Measurements from ENCODE around the gene CHIC1. TPM values are rescaled to one million over a fixed set of nuclear protein-coding genes. Genes with fewer than 3 reads are reported as not detected.

CHIC1 gene
- total and polyA plus RNA-seq, 2 donors (not counting 3 experiments of a cell fraction or from before 2014, with no cell fraction given), result 3.0 to 6.1 TPM

- Histone ChIP-seq H3K4me1 (ENCODE audit: control insufficient read depth, extremely low read depth, insufficient read depth, low read length) (peaks cover 13% of the 10 kb centered on the region), H3K36me3 (ENCODE audit: control insufficient read depth in 2 of 2, extremely low read depth in 1 of 2, insufficient read depth in 2 of 2, low read length in 2 of 2) (no peaks in the 10 kb centered on the region), H3K27me3 (ENCODE audit: control insufficient read depth in 2 of 2, insufficient read depth in 2 of 2, low read length in 2 of 2) (no peaks in the 10 kb centered on the region), H3K27ac (ENCODE audit: insufficient read depth, low read depth, low read length) (no peak overlapping the region), H3K4me2 (ENCODE audit: insufficient read depth, low read length) (peak overlapping the region; percentile 97), H3K4me3 (replicated peaks in 1 of 3; ENCODE audit: insufficient read depth in 1 of 3, low read depth in 1 of 3, low read length in 3 of 3) (no peak overlapping the region), H2AFZ (ENCODE audit: low read depth, low read length) (no peak overlapping the region), H4K20me1 (replicated peaks; ENCODE audit: control insufficient read depth, extremely low read depth, insufficient read depth, low read length) (no peaks in the 10 kb centered on the region), H3K9me1 (replicated peaks; ENCODE audit: control insufficient read depth, extremely low read depth, insufficient read depth, low read length) (no peaks in the 10 kb centered on the region), H3K9ac (replicated peaks; ENCODE audit: extremely low read depth, insufficient read depth, low read length) (no peak overlapping the region), H3K79me2 (ENCODE audit: control insufficient read depth, insufficient read depth, low read length) (no peaks in the 10 kb centered on the region), H3K9me3 (replicated peaks; ENCODE audit: control insufficient read depth, insufficient read depth, low read length) (no peaks in the 10 kb centered on the region)
- BruUV-seq (replicated peaks), result no TSS peak
- TF ChIP-seq MAX (IDR thresholded peaks at IDR 0.05; ENCODE audit: insufficient read depth, insufficient read length) (no peak), GATA2 (IDR thresholded peaks at IDR 0.05; ENCODE audit: insufficient read depth, insufficient read length, low read depth, low read length) (no peak), POLR2A (IDR thresholded peaks at IDR 0.05; ENCODE audit: low read depth, low read length) (no peak), CTCF (IDR thresholded peaks at IDR 0.05; ENCODE audit: extremely low read depth in 1 of 2, insufficient read depth in 1 of 2, low read depth in 1 of 2, low read length in 2 of 2) (no peak)
- ChIA-PET POLR2A (no interaction called here), CTCF (no interaction called here)
- FAIRE-seq (no peak), DNase-seq (ENCODE audit: low read depth, low spot score) (no peak)
- dilution Hi-C loops (cut with MboI; ENCODE audit: extremely low pct_ligation_motif_present, low sequenced_read_pairs), result no loop called here
- intact Hi-C loops (cut with micrococcal nuclease), result no loop called here
Measured at GRCh38 chrX:73561801-73562200, 1.2 kb upstream of the CHIC1 start.

- no peaks in the 10 kb centered on the region for H3K9me1 ChIP-seq (replicated peaks; ENCODE audit: control insufficient read depth, extremely low read depth, insufficient read depth, low read length)
- no peaks in the 10 kb centered on the region for H3K36me3 ChIP-seq (ENCODE audit: control insufficient read depth in 2 of 2, extremely low read depth in 1 of 2, insufficient read depth in 2 of 2, low read length in 2 of 2)
- peak overlapping the region; percentile 61 to 87 (median 85) for H3K4me3 ChIP-seq (replicated peaks in 1 of 3; ENCODE audit: insufficient read depth in 1 of 3, low read depth in 1 of 3, low read length in 3 of 3)
- peak overlapping the region; percentile 80 for H2AFZ ChIP-seq (ENCODE audit: low read depth, low read length)
- H3K4me2 ChIP-seq (ENCODE audit: insufficient read depth, low read length), result peak overlapping the region; percentile 97
- H3K27me3 ChIP-seq (ENCODE audit: control insufficient read depth in 2 of 2, insufficient read depth in 2 of 2, low read length in 2 of 2), result no peaks in the 10 kb centered on the region
- intact Hi-C loops (cut with micrococcal nuclease), result no loop called here
- BruUV-seq (replicated peaks), result TSS peak; percentile 51
- no peak for FAIRE-seq
- ChIA-PET CTCF (no interaction called here), POLR2A (no interaction called here)
- no peak for TF ChIP-seq GATA2 (IDR thresholded peaks at IDR 0.05; ENCODE audit: insufficient read depth, insufficient read length, low read depth, low read length)
- TF ChIP-seq JUN (IDR thresholded peaks at IDR 0.05; ENCODE audit: borderline replicate concordance, insufficient read depth, insufficient read length, low read depth), result no peak
- no peak for TF ChIP-seq POLR2A (IDR thresholded peaks at IDR 0.05; ENCODE audit: low read depth, low read length)
- TF ChIP-seq CTCF (IDR thresholded peaks at IDR 0.05; ENCODE audit: extremely low read depth in 1 of 2, insufficient read depth in 1 of 2, low read depth in 1 of 2, low read length in 2 of 2), result no peak
- TF ChIP-seq MYC (IDR thresholded peaks at IDR 0.05; ENCODE audit: low read depth, low read length), result no peak
- TF ChIP-seq POLR2AphosphoS5 (IDR thresholded peaks at IDR 0.05; ENCODE audit: insufficient read depth, low read depth, low read length), result no peak
- no peak for TF ChIP-seq MAX (IDR thresholded peaks at IDR 0.05; ENCODE audit: insufficient read depth, insufficient read length)
- H3K4me1 ChIP-seq (ENCODE audit: control insufficient read depth, extremely low read depth, insufficient read depth, low read length), result peaks cover 13% of the 10 kb centered on the region
- dilution Hi-C loops (cut with MboI; ENCODE audit: extremely low pct_ligation_motif_present, low sequenced_read_pairs), result no loop called here
- H3K9ac ChIP-seq (replicated peaks; ENCODE audit: extremely low read depth, insufficient read depth, low read length), result peak overlapping the region; percentile 88
- no peaks in the 10 kb centered on the region for H3K79me2 ChIP-seq (ENCODE audit: control insufficient read depth, insufficient read depth, low read length)
- H4K20me1 ChIP-seq (replicated peaks; ENCODE audit: control insufficient read depth, extremely low read depth, insufficient read depth, low read length), result no peaks in the 10 kb centered on the region
- no peaks in the 10 kb centered on the region for H3K9me3 ChIP-seq (replicated peaks; ENCODE audit: control insufficient read depth, insufficient read depth, low read length)
- DNase-seq (ENCODE audit: low read depth, low spot score), result no peak
- H3K27ac ChIP-seq (ENCODE audit: insufficient read depth, low read depth, low read length), result peak overlapping the region; percentile 51
Measured at GRCh38 chrX:73562458-73562857, 539 bp upstream of the CHIC1 start.

Measured in endothelial cell of umbilical vein (primary cell).